Stimulated activated CD8-positive, alpha-beta memory T cell treated with anti-CD3 and anti-CD28 coated beads, Interleukin-4, amount 100 ng/mL, for 4 hours (primary cell): Measurements from ENCODE around the gene TCF3.

Source experiments
- DNase-seq, 2 donors: peaks; one replicate each; pipeline ENCODE4 v3.0.0-alpha.2; 2020; ENCODE audit warnings: low read depth in 2 of 2, low spot score in 1 of 2

TCF3 gene

GRCh38 chr19:1587872-1588271 is 64.5 kb downstream of the TCF3 start:
- no peak for DNase-seq

DNA sequence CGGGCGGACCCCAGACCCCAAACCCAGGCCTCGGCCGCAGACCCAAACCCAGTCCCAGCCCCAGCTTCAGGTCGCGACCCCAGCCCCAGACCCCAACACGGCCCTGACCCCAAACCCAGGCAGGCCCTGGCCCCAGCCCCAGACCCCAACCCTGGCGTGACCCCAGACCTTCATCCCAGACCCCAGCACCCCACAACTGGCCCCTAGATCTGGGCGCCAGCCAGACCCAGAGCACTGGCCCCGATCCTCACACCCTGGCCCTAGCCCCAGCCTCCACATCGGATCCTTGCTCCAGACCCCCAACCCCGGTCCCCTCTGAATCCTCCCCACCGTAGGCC is 67.2 kb downstream of the TCF3 start:
- no peak for DNase-seq

- DNase-seq, result no peak
These were observed 67.7 kb downstream of the TCF3 start for GRCh38 chr19:1584500-1585242.

DNA sequence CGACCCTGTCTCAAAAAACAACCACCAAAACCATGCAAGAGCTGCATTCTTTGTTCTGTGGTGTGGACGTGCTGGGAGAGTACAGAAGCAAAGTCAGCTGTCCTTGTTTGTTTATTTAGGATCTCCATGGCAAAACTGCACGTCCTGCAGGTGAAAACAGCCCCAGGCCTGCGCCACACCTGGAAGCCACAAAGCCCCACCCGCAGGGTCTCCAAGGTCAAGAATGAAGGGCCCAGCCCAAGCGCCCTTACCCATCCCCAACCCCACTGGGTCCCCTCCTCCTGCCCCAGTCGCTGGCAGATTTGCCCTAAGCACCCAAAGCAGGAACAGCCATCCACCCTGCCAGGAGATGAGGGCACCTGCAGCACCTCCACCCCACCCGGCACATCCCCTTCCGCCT is 70.2 kb downstream of the TCF3 start:
- no peak for DNase-seq

DNA sequence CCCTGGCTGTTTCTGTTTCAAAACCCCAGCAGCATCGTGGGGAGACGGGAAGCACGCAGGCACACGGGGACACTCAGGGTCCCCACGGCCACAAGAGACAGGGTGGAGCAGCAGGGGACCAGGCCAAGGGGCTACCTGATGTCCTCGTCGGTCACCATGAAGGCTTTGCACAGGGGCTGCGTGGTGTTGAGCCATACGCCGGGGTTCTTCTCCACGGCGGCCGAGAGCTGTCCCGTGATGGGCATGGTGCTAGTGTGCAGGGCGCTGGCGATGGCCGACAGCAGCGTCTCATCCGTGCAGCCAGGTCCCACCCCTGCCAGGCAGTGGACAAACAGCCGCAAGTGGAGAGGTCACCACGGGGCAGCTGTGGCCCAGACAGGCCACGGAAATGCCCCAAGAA is 71.5 kb downstream of the TCF3 start:
- DNase-seq, result no peak

- DNase-seq, result no peak
These were observed 72.0 kb downstream of the TCF3 start for GRCh38 chr19:1580382-1580781.

- no peak for DNase-seq
These were observed 73.2 kb downstream of the TCF3 start for GRCh38 chr19:1579222-1579621.

DNA sequence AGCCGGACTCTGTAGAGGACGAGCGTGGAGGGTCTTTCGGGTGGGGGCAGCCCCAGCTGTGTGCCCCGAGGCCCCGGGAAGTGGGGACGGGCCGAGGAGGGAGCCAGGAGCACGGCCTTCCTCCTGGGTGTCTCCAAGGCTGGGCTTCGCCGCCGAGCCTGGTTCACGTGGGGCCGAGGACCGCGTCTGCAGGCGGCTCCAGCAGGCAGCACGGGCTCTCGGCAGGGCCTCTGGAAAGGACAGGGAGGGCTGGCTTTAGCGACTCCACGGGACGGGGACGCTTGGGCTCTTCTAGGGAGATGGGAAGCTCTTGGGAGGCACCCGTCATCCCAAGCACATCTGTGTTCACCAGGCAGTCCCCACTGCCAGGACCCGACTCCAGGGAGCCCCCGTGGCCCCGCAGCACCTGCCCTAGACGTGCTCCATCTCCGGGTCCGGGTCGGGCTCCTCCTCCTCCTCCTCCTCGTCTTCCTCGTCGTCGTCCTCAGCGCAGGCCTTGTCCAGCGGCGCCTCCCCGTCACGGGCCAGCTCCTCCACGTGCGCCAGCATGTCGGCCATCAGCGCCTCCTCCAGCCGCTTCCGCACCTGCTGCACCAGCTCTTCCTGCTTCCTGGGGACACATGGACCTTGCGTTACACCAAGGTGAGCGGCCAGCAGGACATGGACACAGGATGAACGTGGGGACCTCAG is 74.3 kb downstream of the TCF3 start:
- no peak for DNase-seq

GRCh38 chr19:1577090-1577928 is 75.1 kb downstream of the TCF3 start:
- DNase-seq, result no peak

GRCh38 chr19:1576242-1577089 is 75.9 kb downstream of the TCF3 start:
- no peak for DNase-seq

GRCh38 chr19:1575323-1576241 is 76.8 kb downstream of the TCF3 start:
- DNase-seq, result no peak

- DNase-seq, result no peak
These were observed 77.9 kb downstream of the TCF3 start for GRCh38 chr19:1574354-1575136.

DNA sequence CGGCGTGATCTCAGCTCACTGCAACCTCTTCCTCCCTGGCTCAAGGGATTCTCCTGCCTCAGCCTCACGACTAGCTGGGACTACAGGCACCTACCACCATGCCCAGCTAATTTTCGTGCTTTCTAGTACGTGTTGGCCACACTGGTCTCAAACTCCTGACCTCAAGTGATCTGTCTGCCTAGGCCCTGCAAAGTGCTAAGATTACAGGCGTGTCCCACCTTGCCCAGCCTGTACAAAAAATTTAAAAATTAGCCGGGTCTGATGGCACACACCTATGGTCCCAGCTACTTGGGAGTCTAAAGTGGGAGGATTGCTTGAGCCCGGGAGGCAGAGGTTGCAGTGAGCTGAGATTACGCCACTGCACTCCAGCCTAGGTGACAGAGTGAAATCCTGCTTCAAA is 79.6 kb downstream of the TCF3 start:
- DNase-seq, result no peak

- no peak for DNase-seq
These were observed 81.1 kb downstream of the TCF3 start for GRCh38 chr19:1571358-1571757.

DNA sequence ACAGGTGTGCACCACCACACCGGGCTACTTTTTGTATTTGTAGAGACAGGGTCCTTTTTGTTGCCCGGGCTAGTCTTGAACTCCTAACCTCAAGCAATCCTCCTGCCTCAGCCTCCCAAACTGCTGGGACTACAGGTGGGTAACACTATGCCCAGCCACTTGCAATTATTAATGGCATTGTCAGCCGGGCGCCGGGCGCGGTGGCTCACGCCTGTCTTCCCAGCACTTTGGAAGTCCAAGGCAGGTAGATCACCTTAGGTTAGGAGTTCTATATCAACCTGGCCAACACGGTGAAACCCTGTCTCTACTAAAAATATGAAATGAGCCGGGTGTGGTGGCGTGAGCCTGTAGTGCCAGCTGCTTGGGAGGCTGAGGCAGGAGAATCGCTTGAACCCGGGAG is 81.6 kb downstream of the TCF3 start:
- DNase-seq, result no peak

GRCh38 chr19:1569997-1570396 is 82.4 kb downstream of the TCF3 start:
- DNase-seq, result no peak

- peak; percentile 51 to 61 for DNase-seq
These were observed 83.9 kb downstream of the TCF3 start, which contains the start of gene MEX3D for GRCh38 chr19:1568320-1569019. Gene MEX3D (minus strand): TSS chr19:1568325. CDS start chr19:1568058, 267 bp downstream.

DNA sequence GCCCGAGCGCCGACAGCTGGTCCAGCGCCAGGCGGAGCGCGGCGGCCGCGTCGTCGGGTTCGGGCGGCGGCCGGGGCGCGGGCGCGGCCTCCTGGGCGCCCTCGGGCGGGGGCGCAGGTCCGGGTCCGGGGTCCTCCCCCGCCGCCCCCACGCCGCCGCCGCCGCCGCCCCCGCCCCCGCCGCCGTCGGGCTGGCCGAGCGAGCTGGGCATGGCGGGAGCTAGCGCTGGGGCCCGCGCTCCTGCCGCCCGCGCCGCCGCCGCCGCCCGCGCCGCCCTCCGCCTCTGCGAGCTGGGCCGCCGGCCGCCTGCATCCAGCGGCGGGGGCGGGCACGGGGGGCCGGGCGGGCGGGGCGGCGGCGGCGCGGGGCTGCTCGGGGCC is 84.6 kb downstream of the TCF3 start:
- no peak for DNase-seq
